OCI-LY3 (cell line): Measurements from ENCODE around the gene GSAP.

Experiments used
- H2AFZ ChIP-seq: fragments of 200-600, 300-600 bp; shearing (Covaris generic); 2 replicates; pipeline ENCODE4 v1.6.0; 2014; ENCODE audit warnings: antibody characterized with exemption, low read depth, low read length
- H3K27ac ChIP-seq: fragments of 200-600, 300-600 bp; sonication (generic); 2 replicates; pipeline ENCODE4 v1.5.1; 2014; ENCODE audit warnings: mild to moderate bottlenecking, low read length, moderate library complexity, mixed read lengths
- H3K27me3 ChIP-seq: fragments of 200-600, 300-600 bp; sonication (generic); 2 replicates; pipeline ENCODE4 v1.6.1; 2014; ENCODE audit warnings: low read depth, low read length, mixed read lengths
- H3K36me3 ChIP-seq: fragments of 200-600, 300-600 bp; sonication (generic); replicated peaks from 2 replicates; pipeline ENCODE3; 2014; ENCODE audit warnings: low read depth, low read length, mixed read lengths
- H3K4me1 ChIP-seq: fragments of 300-600, 200-600 bp; sonication (generic); 2 replicates; pipeline ENCODE4 v1.6.1; 2014; ENCODE audit warnings: low read length, mixed read lengths
- H3K4me2 ChIP-seq: fragments of 200-600, 300-600 bp; sonication (generic); 2 replicates; pipeline ENCODE4 v1.6.1; 2014; ENCODE audit warnings: low read length, mixed read lengths
- H3K4me3 ChIP-seq: fragments of 300-600, 200-600 bp; sonication (generic); 2 replicates; pipeline ENCODE4 v1.5.1; 2014; ENCODE audit warnings: antibody characterized with exemption, mild to moderate bottlenecking, low read length, moderate library complexity
- H3K79me2 ChIP-seq: fragments of 300-600, 200-600 bp; shearing (Covaris generic); 2 replicates; pipeline ENCODE4 v1.6.1; 2014; ENCODE audit warnings: mild to moderate bottlenecking, low read length, mixed read lengths
- H3K9ac ChIP-seq: fragments of 300-600, 200-600 bp; shearing (Covaris generic); 2 replicates; pipeline ENCODE4 v1.6.0; 2014; ENCODE audit warnings: mild to moderate bottlenecking, low read length, moderate library complexity
- H3K9me3 ChIP-seq: fragments of 200-600, 300-600 bp; shearing (Covaris generic); 2 replicates; pipeline ENCODE4 v1.6.1; 2014; ENCODE audit warnings: low read length, mixed read lengths; ENCODE audit not compliant: insufficient read depth
- H4K20me1 ChIP-seq: fragments of 200-600, 300-600 bp; sonication (generic); 2 replicates; pipeline ENCODE4 v1.6.1; 2016; ENCODE audit warnings: low read length, mixed read lengths; ENCODE audit not compliant: insufficient read depth
- EZH2phosphoT487 ChIP-seq: fragments of 200-600 bp; shearing (Covaris generic); IDR thresholded peaks from 2 replicates; pipeline ENCODE4 v1.6.1; 2018; ENCODE audit warnings: antibody characterized with exemption, mixed run types, low read depth
- TF ChIP-seq, protein P1 (sequence below): fragments of 200-600, 300-600 bp; sonication (generic); IDR thresholded peaks from 2 replicates; pipeline ENCODE4 v1.5.1; 2014; ENCODE audit warnings: antibody characterized with exemption, low read length, low read depth

GSAP gene

DNA sequence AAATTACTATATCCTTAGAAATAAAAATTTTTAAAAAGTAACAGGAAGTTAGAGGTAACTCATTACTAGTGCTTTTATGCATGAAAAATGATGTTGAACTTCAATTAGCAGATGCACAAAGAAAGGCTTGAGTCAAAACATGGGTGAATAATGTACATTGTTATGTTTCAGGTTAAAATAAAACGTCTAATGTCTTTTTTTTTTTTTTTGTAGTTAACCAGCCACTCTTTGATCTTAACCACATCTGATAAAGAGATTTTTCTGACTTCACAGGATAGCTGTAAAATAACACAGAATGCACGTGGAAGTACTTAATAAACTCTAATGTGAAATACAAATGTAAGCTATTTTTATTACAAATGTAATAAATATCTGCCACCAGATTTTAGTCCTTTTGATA lies 61.7 kb downstream of the GSAP start:
- H2AFZ ChIP-seq, result no peak overlapping the region
- no peaks in the 10 kb centered on the region for H3K27me3 ChIP-seq
- no peak for TF ChIP-seq EZH2phosphoT487
- TF ChIP-seq, protein P1, sequence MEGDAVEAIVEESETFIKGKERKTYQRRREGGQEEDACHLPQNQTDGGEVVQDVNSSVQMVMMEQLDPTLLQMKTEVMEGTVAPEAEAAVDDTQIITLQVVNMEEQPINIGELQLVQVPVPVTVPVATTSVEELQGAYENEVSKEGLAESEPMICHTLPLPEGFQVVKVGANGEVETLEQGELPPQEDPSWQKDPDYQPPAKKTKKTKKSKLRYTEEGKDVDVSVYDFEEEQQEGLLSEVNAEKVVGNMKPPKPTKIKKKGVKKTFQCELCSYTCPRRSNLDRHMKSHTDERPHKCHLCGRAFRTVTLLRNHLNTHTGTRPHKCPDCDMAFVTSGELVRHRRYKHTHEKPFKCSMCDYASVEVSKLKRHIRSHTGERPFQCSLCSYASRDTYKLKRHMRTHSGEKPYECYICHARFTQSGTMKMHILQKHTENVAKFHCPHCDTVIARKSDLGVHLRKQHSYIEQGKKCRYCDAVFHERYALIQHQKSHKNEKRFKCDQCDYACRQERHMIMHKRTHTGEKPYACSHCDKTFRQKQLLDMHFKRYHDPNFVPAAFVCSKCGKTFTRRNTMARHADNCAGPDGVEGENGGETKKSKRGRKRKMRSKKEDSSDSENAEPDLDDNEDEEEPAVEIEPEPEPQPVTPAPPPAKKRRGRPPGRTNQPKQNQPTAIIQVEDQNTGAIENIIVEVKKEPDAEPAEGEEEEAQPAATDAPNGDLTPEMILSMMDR, result no peak
- H3K9me3 ChIP-seq, result no peaks in the 10 kb centered on the region
- H3K27ac ChIP-seq, result no peak overlapping the region
- no peaks in the 10 kb centered on the region for H3K36me3 ChIP-seq
- H3K79me2 ChIP-seq, result no peaks in the 10 kb centered on the region
- H3K4me2 ChIP-seq, result no peak overlapping the region
- H3K9ac ChIP-seq, result no peak overlapping the region
- no peaks in the 10 kb centered on the region for H4K20me1 ChIP-seq
- H3K4me3 ChIP-seq, result no peak overlapping the region
- peaks cover 8% of the 10 kb centered on the region for H3K4me1 ChIP-seq

DNA sequence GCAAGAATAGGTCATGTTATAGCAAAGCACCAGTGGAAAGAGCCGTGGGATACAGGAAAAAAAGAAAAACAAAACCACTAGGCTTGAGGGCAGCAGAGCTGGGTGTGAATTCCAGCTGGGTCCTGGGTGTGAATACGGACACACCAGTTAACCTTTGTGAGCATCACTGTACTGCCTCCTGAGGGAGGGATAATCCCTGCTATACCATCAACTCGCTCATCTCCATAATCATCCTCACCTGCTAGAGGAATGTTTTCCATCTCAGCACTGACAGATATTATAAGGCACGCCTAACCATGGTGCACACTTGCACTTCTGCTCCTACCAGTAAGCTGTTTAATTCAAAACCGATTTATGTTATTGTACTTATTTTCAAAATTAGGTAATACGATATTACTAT lies 62.2 kb downstream of the GSAP start:
- Histone ChIP-seq H3K9me3 (no peaks in the 10 kb centered on the region), H3K36me3 (no peaks in the 10 kb centered on the region), H3K79me2 (no peaks in the 10 kb centered on the region), H3K27me3 (no peaks in the 10 kb centered on the region), H3K9ac (no peak overlapping the region), H3K27ac (no peak overlapping the region), H4K20me1 (no peaks in the 10 kb centered on the region), H3K4me1 (peaks cover 8% of the 10 kb centered on the region), H2AFZ (no peak overlapping the region), H3K4me3 (no peak overlapping the region), H3K4me2 (no peak overlapping the region)
- TF ChIP-seq, protein P1, result no peak
- TF ChIP-seq EZH2phosphoT487, result no peak

- H4K20me1 ChIP-seq, result no peaks in the 10 kb centered on the region
- no peaks in the 10 kb centered on the region for H3K36me3 ChIP-seq
- H3K79me2 ChIP-seq, result no peaks in the 10 kb centered on the region
- peaks cover 8% of the 10 kb centered on the region for H3K4me1 ChIP-seq
- no peak for TF ChIP-seq EZH2phosphoT487
- TF ChIP-seq, protein P1, result no peak
- no peaks in the 10 kb centered on the region for H3K27me3 ChIP-seq
- H2AFZ ChIP-seq, result no peak overlapping the region
- H3K27ac ChIP-seq, result no peak overlapping the region
- no peak overlapping the region for H3K9ac ChIP-seq
- no peak overlapping the region for H3K4me3 ChIP-seq
- no peaks in the 10 kb centered on the region for H3K9me3 ChIP-seq
- H3K4me2 ChIP-seq, result no peak overlapping the region
Observed at GRCh38 chr7:77353407-77353721, 62.8 kb downstream of the GSAP start.

DNA sequence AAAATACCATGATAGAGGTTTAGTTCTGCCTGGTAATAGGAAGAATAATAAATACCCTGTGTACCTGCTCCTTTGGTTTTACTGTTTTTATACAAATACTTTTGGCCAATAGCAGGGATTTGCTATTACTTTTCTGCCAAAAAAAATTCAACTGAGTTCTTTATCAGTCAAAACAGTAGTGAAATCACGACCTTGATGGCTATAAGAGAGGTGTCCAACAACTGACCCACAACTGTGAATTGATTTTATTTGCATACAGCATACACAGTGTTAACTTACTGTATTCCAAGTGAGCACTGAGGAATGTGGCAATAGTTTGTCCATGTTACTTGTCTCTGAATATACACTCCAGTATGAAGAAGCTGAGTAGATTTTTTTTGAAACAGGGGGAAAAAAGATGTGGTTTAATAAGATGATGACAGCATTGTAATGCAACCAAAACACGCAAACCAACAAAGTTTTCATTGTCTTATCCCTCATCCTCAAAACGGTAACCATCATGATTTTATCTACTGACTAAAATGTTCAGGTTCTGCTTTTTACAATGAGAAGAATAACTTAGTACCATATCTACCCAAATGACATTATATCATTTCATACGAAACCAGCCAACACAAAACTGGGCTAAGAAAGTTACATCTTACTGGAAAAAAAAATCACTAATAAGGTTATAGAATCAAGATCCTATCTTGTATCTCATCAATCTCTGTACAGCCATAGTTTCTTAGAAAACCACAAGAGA lies 63.3 kb downstream of the GSAP start:
- Histone ChIP-seq H3K9ac (no peak overlapping the region), H3K27ac (no peak overlapping the region), H3K4me1 (peaks cover 8% of the 10 kb centered on the region), H3K36me3 (no peaks in the 10 kb centered on the region), H4K20me1 (no peaks in the 10 kb centered on the region), H3K9me3 (no peaks in the 10 kb centered on the region), H3K27me3 (no peaks in the 10 kb centered on the region), H3K4me2 (no peak overlapping the region), H2AFZ (no peak overlapping the region), H3K4me3 (no peak overlapping the region), H3K79me2 (no peaks in the 10 kb centered on the region)
- TF ChIP-seq, protein P1, result no peak
- no peak for TF ChIP-seq EZH2phosphoT487
